Thymus (tissue), 11 donors: ENCODE data around the gene LTC4S. TPM values are rescaled to one million over a fixed set of nuclear protein-coding genes. Genes with fewer than 3 reads are reported as not detected.

Experiments used
- DNase-seq, 9 donors: peaks; one replicate each; pipeline ENCODE4 v3.0.0-alpha.2; 2013; ENCODE audit warnings: low spot score in 9 of 9, low read depth in 6 of 9, missing footprints in 1 of 9
- H3K27ac ChIP-seq, 2 donors: one replicate each; pipeline ENCODE4 v1.5.1; 2013; ENCODE audit warnings: control low read depth in 1 of 2, low read depth in 1 of 2, low read length in 1 of 2, mild to moderate bottlenecking in 1 of 2, moderate library complexity in 1 of 2
- H3K27me3 ChIP-seq, 2 donors: one replicate each; pipeline ENCODE4 v1.5.1; 2013; ENCODE audit warnings: low read length in 1 of 2; ENCODE audit not compliant: control insufficient read depth in 2 of 2, insufficient read depth in 1 of 2
- H3K36me3 ChIP-seq, 2 donors: one replicate each; pipeline ENCODE4 v1.5.1; 2013; ENCODE audit warnings: low read length in 1 of 2, mild to moderate bottlenecking in 1 of 2, moderate library complexity in 1 of 2; ENCODE audit not compliant: control insufficient read depth in 2 of 2, insufficient read depth in 2 of 2
- H3K4me1 ChIP-seq, 2 donors: one replicate each; pipeline ENCODE4 v1.5.1; 2013; ENCODE audit warnings: low read length in 2 of 2; ENCODE audit not compliant: control insufficient read depth in 2 of 2, insufficient read depth in 2 of 2
- H3K4me3 ChIP-seq, 2 donors: one replicate each; pipeline ENCODE4 v1.5.1; 2013; ENCODE audit warnings: low read length in 2 of 2, control low read depth in 1 of 2, mild to moderate bottlenecking in 1 of 2
- H3K9me3 ChIP-seq, 2 donors: one replicate each; pipeline ENCODE4 v1.5.1; 2013; ENCODE audit warnings: low read length in 1 of 2, mild to moderate bottlenecking in 1 of 2; ENCODE audit not compliant: control insufficient read depth in 2 of 2, insufficient read depth in 1 of 2
- WGBS: extraction: QIAGEN DNeasy Blood & Tissue Kit; methylation state at CpG from one replicate; pipeline ENCODE4 v1.1.7; 2013; 5-methylcytosine and 5-hydroxymethylcytosine counted together
- polyA plus RNA-seq: library from polyadenylated mRNA; stranded (reverse); fragments of 200-250 nt; gene quantifications from one replicate; pipeline ENCODE4 v1.2.3, GENCODE V29; 2013
- total RNA-seq: library from RNA; stranded (reverse); fragments of 120-200 nt; gene quantifications from one replicate; pipeline ENCODE4 v1.2.4, GENCODE V29; 2013
- donor health status: healthy.

The LTC4S gene
- total and polyA plus RNA-seq, 2 donors, result 2.7 to 2.8 TPM

DNA sequence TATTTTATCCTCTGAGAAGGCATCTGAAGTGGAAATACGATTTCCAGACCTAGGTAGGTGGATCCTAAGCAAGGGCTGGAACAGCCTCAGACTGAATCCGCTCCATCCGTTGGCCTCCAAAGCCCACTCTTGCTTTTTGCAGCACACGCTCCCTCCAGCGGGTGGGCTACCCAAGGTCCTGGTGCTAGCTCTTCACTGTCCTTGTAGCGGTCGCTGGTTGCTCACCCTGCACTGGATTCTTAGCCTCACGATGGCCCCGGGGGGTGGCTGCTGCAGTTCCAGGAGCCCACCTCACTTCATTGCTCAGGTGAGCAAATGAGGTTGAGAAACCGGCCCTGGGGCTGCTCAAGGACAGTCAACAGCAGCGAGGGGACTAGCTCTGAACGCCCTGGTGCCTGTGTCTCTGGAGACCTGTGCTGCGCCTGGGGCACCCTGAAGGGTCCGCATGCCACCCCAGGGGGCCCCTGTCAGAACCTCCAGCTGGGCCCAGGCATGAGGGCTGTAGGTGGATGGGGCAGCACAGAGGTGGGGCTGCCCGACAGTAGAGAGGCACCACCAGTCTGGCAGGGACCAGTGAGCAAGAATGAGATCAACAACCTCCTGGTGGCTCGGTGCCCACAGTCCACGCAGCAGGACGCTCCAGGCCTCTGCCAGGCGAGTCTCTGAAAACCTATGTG lies 8.6 kb downstream of the LTC4S start:
- Histone ChIP-seq H3K36me3 (peaks cover 24 to 28% of the 10 kb centered on the region in 2 donors), H3K27ac (no peak overlapping the region), H3K4me1 (peaks cover 14 to 39% of the 10 kb centered on the region in 2 donors), H3K27me3 (peaks cover 0 to 9% of the 10 kb centered on the region in 2 donors), H3K4me3 (no peak overlapping the region), H3K9me3 (peaks cover 0 to 2% of the 10 kb centered on the region in 2 donors)
- no peak for DNase-seq
- WGBS, result 97% methylated on average over 19 of the region's 19 CpGs

DNA sequence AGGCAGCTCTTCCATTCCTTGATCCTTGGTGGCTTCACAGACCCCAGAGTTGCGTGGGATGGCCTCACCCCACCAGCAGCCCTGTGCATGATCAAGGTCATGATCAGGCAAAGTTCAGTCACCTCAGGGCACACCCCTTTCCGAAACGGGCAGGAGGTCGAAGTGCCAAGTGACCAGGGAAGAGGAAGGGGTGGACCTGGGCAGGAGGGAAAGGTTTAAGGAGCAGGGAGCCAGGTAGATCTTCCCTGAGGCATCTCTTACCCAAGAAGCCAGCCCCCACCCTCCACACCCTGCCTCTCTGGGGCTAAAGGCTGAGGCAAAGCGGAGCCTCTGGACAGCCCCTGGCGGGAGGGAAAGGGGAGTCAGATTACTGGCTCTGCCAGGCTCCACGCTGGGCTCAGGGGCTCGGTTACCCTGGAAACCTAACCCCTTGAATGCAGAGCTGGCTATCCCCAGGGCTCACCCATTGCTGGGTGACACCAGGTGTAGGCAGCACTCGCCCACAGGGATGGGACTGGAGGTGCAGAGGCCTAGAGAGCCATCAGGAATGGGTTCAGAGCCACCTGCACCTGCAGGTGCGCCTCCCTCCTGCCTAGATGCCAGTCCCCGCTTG lies 9.3 kb downstream of the LTC4S start:
- H3K4me3 ChIP-seq, result no peak overlapping the region
- WGBS, result 83% methylated on average over 11 of the region's 11 CpGs
- no peak overlapping the region for H3K27ac ChIP-seq
- peaks cover 0 to 10% of the 10 kb centered on the region in 2 donors for H3K27me3 ChIP-seq
- H3K4me1 ChIP-seq, result peaks cover 16 to 42% of the 10 kb centered on the region in 2 donors
- H3K36me3 ChIP-seq, result peaks cover 17 to 24% of the 10 kb centered on the region in 2 donors
- DNase-seq, result no peak
- H3K9me3 ChIP-seq, result peaks cover 0 to 2% of the 10 kb centered on the region in 2 donors

DNA sequence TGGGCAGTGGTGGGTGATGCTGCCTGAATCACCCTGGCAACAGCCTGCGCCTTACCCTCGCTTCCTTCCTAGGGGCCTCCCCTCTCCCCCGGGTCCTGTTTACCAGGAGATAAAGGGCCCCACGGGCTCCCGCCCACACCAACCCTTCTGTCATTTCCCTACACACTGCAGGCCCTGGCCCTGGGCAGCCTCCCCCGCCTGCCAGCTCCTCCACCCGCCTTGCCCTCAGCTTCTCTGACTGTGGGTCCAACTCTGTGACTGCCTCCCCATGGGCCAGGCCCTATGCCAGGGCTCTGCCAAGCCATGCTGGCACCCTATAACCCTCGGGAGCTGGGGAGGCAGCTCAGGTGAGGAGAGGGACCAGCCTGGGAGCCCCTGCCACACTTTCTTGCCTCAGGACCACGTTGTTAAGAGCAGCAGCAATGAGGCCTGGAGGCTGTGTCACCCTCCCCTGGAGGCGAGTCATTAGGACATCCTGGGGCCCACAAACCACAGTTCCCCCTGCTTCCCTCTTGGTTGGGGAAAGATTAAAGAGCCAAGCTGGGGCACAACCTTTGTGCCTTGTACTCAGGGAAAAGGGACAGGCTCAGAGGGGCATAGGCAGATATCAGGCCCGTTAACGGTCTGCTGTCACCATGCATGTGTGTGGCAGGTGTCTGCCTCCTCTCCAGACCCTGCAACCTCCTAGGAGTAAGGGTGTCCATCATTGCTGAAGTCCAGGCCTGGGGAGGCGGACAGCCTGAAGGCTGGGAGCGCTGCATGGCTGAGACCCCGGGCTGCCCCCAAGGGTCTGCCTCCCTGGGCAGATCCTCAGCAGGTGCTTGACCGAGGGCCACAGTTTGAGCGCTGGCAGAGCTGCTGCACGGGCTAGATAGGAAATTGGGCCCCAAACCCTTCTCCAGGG lies 10.1 kb downstream of the LTC4S start:
- Histone ChIP-seq H3K36me3 (peaks cover 11 to 18% of the 10 kb centered on the region in 2 donors), H3K9me3 (peaks cover 0 to under 1% of the 10 kb centered on the region in 2 donors), H3K27me3 (peaks cover 0 to 10% of the 10 kb centered on the region in 2 donors), H3K27ac (no peak overlapping the region), H3K4me3 (no peak overlapping the region), H3K4me1 (peaks cover 16 to 42% of the 10 kb centered on the region in 2 donors)
- WGBS, result 51% methylated on average over 18 of the region's 18 CpGs
- peak in 1 of 9 donors; percentile 49 for DNase-seq

DNA sequence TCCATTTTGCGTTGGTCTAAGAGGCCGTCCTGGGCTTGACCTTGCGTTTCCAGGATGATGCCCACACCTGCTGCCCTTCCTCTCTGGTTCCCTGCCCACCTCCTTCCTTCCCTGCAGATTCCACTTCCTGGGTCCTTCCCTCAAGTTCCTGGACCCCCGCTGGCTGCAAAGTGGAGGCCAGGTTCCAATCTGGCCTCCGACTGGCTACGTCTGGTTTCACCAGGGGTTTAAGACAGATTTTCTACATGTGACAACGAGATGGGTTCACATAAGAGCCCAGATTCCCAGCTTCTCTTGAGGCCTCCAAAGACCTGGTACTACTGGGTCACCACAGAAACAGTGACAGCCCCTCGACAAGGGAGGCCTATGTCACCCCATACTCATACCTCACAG lies 10.8 kb downstream of the LTC4S start:
- peaks cover 5 to 13% of the 10 kb centered on the region in 2 donors for H3K36me3 ChIP-seq
- H3K9me3 ChIP-seq, result no peaks in the 10 kb centered on the region
- peaks cover 0 to 10% of the 10 kb centered on the region in 2 donors for H3K27me3 ChIP-seq
- peaks cover 16 to 42% of the 10 kb centered on the region in 2 donors for H3K4me1 ChIP-seq
- H3K4me3 ChIP-seq, result no peak overlapping the region
- H3K27ac ChIP-seq, result no peak overlapping the region
- DNase-seq, result no peak
- WGBS, result 96% methylated on average over 8 of the region's 8 CpGs

DNA sequence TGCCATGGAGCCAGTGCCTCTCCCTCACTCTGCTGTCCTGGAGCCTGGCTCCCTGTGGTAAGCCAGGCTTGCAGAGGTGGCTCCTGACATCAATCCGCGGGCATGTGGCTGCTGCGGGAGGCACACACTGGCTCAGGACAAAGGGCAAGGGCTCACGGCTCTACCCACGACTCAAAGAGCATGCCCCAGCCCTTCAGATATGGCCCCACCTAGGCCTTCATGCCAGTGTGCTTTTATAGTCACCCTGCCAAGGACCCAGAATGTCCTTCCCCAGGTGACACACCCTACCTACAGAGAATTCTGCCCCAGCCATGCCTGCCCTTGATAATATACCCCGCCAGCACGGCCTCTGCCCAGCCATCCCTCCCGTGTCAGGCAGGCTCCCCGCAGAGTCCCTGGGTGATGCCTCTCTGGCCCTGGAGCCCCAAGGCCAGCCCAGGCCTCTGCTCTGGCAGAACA lies 11.3 kb downstream of the LTC4S start:
- H3K36me3 ChIP-seq, result peaks cover 0 to 7% of the 10 kb centered on the region in 2 donors
- H3K27ac ChIP-seq, result no peak overlapping the region
- H3K9me3 ChIP-seq, result no peaks in the 10 kb centered on the region
- peaks cover 0 to 10% of the 10 kb centered on the region in 2 donors for H3K27me3 ChIP-seq
- no peak for DNase-seq
- peaks cover 16 to 42% of the 10 kb centered on the region in 2 donors for H3K4me1 ChIP-seq
- H3K4me3 ChIP-seq, result peak overlapping the region in 1 of 2 donors; percentile 99
- 93% methylated on average over 9 of the region's 9 CpGs for whole genome bisulfite sequencing

DNA sequence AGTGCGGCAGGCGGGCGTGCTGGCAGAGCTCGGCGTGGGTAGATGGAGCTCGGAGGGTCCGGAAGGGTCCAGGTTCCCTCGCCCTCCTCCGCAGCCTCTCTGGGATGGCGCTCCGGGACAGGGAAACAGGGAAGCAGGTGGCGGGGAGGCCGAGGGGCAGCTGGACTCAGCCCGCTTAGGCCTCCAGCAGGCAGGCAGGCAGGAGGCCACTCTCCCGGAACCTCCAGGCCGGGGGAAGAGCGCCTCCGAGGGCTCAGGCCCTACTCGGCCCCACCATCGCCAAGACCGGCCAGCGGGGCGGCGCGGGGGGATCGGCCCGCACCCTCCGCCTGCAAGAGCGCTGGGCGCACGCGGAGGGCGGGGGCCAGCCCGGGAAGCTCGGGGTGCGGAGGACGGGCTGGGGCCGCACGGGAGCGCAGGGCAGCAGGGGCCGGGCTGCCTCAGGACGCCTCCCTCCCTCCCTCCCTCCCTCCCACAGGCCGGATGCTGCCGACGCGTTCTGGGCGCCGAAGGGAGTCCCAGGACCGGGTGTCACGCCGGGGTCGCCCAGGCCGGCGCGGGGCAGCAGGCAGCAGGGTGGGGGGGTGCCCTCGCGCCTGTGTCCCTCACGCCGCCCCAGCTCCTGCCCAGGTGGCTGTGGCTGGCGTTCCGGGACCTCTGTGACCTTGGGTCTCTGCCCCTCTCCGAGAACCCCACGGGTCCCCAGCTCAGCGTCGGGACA lies 11.9 kb downstream of the LTC4S start:
- Histone ChIP-seq H3K4me1 (peaks cover 16 to 42% of the 10 kb centered on the region in 2 donors), H3K36me3 (peaks cover 0 to 3% of the 10 kb centered on the region in 2 donors), H3K27me3 (peaks cover 0 to 10% of the 10 kb centered on the region in 2 donors), H3K27ac (peak overlapping the region in 1 of 2 donors; percentile 78), H3K9me3 (no peaks in the 10 kb centered on the region), H3K4me3 (peak overlapping the region; percentile 57 to 99)
- peak in 1 of 9 donors; percentile 49 for DNase-seq
- 23% methylated on average over 65 of the region's 65 CpGs for WGBS

DNA sequence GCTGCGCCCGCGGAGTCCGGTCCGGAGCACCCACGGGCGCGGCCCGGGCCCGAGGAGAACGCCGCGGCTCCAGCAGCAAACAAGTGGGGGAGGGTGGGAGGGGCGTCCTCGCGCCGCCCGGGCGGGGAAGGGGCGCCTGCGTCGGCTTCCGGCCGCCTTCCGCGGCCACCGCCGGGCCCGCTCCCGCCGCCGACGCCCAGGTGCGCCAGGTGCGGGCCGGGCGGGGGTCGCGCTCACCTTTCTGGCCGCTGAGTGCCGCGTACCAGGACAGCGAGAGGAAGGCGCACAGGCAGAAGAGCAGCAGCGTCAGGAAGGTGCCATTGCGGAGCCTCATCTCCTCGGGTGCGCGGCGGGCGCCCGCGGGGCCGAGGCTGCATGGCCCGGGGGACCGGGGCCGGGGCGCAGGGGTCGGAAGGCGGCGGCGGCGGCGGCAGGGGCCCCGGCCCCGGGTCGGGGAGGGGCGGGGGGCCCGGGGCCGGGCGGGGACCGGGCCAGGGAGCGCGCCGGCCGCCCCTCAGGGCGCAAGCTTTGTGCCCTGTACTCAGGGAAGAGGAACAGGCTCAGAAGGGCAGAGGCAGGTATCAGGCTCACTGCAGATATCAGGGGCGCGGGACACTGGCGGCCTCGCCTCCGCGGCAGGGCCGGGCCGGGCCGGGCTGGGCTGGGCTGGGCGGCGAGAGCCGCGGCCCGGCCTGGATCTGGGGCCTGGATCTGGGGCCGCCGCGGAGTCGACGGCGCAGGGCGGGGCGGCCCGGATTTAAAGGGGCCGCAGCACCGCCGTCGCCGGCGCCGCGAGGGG lies 12.7 kb downstream of the LTC4S start, which contains the start of gene MGAT4B:
TSS of gene MGAT4B (minus strand) at position 617 of the 799 bp plus-strand sequence. CDS start at position 334, 283 bp downstream.
- H3K9me3 ChIP-seq, result peaks cover 0 to 5% of the 10 kb centered on the region in 2 donors
- H3K36me3 ChIP-seq, result peaks cover 0 to 4% of the 10 kb centered on the region in 2 donors
- H3K4me1 ChIP-seq, result peaks cover 16 to 42% of the 10 kb centered on the region in 2 donors
- H3K27me3 ChIP-seq, result peaks cover 0 to 10% of the 10 kb centered on the region in 2 donors
- DNase-seq, result peak in 2 of 9 donors; percentile 58 to 74
- WGBS, result 1% methylated on average over 108 of the region's 108 CpGs
- peak within 1 kb of the TSS; percentile 17 to 90 for H3K27ac ChIP-seq
- H3K4me3 ChIP-seq, result peak within 1 kb of the TSS; percentile 57 to 99
